GM21619 (cell line): ENCODE data around the gene ZFPM1.

ENCODE experiments used
- ATAC-seq: cut with Tn5 transposase; IDR thresholded peaks from one replicate; pipeline ENCODE4 v1.9.1; 2021; ENCODE audit not compliant: unreplicated experiment

ZFPM1 gene

DNA sequence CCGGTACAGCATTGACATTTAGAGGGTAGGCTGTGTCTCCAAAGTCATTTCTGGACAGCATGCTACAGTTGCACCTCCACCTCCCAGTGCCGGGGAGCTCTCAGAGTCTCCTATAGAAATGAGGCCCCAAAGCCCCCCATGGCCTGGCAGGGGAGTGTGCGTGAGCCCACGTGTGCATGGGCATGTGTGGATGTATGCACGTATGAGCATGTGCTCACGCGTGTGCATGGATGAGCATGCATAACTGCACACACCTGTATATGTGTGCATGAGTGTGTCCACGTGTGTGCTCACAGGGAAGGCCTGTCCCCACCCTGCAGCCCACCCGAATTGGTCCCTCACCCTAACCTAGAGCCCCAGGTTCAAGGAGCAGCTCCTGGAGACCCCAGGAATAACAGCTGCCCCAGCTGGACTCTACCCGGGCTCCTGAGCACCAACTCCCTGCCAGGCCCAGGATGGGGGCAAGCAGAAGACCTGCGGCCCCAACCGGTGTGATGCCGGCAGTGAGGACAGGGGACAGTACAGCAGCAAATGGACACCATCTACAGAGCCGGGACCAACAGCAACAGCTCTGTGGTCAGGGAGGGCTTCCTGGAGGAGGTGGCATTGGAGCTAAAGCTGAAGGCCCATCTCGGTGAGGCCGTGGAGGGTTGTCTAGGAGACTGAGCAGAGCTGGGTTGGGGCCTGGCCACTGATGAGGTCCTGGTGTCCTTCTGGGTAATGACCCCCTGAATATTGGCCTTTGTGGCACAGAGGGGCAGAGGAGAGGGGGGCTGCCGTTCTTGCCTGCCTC, 35.2 kb upstream of the ZFPM1 start:
- no peak for ATAC-seq

DNA sequence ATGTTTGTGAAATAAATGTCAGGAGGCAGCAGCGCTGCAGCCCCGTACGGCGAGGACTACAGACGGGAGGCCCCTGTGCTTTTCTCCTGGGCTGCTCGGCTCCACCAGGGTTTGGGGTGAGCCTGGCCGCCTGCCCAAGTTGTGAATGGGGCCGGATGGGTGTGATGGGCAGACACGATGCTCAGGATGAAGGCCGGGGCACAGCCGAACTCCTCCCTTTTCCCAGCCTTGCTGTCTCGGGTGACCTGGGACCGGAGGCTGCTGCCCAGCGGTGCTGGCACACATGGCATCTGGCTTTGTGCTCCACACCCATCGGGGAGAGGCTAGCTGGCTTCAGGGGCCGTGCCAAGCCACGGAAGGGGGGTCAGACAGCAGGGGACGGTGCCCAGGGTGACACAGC, 34.2 kb upstream of the ZFPM1 start:
- ATAC-seq = no peak

DNA sequence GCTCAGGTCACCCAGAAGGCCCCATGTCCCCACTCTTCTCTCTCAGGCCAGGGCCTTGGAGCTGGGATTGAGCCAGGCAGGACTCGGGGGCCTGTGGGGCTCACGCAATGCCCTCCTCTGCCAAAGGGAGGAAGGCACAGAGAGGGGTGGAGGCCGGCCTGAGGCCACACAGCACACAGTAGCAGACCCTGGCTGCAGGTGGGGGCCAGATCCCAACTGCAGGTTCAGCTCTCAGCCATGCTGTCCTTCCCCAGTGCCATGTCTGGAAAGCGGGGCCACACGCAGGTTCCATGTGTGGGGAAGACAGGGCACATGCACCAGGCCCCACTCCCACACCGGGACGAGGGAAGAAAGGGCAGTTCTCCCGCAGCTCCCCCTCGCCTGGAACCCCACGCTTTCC, 33.3 kb upstream of the ZFPM1 start:
- no peak for ATAC-seq

DNA sequence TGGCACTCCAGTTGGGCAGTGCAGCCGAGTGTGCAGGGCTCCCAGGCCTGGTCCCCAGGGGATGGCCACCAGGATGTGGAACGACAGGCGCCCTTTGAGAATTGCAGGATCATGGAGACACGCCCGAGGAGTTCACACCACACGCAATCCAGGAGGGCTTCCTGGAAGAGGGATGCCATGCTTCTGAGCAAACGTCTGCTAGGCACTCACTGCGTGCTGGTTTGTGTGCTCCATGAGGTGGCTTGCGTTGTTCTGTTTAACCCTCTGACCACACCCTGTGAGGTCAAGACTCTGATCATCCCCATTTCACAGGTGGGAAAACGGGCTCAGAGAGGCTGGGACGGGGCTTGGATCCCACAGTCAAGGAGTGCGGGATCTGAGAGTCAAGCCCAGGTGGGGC, 32.6 kb upstream of the ZFPM1 start:
- ATAC-seq = no peak

DNA sequence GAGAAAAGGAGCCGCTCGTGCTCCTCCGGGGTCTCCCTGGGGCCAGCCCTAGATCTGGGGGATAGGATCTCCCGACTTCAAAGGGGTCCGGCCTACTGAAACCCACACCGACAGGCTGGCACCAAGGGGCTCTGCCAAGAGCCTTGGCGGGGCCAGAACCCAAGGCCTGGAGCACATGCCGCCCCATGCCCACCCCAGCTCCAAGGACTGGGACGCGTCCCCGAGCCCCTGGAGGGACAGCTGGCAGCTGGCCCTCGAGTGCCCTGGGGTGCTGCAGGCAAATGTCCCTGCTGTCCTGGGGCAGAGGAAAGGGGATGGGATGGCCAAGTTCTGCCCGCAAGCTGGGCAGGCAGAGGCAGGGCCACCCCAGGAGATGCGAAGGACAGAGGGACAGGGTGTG, 31.8 kb upstream of the ZFPM1 start:
- no peak for ATAC-seq

DNA sequence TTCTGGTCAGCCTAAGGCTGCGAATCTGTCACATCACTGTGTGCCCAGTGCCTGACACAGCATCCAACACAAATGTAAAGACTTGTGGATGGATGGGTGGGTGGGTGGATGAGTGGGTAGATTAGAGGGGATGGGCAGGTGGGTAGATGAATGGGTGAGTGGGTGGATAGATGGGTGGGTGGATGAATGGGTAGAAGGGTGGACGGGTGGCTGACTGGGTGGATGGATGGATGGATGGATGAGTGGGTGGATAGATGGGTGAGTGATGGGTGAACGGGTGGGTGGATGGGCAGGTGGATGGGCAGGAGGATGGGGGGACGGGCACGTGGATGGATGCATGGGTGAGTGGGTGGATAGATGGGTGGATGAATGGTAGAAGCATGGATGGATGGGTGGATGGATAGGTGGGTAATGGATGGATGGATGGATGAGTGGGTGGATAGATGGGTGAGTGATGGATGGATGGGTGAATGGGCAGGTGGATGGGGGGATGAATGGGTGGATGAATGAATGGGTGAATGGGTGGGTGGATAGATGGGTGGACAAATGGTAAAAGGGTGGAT, 31.1 kb upstream of the ZFPM1 start:
- no peak for ATAC-seq

DNA sequence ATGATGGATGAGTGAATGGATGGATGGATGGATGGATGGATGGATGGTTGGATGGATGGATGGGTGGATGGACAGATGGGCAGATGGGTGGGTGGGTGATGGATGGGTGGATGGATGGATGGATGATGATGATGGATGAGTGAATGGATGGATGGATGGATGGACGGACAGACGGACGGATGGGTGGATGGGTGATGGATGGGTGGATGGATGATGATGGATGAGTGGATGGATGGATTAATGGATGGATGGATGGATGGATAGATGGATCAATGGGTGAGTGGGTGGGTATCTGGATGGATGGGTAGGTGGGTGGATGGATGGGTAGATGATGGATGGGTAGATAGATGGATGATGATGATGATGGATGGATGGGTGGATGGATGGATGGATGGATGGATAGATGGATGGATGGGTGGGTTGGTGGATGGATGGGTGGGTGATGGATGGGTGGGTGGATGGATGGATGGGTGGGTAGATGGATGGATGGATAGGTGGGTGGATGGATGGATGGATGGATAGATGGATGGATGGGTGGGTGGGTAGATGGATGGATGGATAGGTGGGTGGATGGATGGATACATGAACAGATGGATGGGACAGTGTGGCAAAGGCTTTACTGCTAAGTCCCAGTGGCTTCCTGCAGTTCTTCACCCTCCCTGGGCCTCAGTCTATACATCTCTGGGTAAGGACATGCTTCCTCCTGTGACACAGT, 30.2 kb upstream of the ZFPM1 start:
- ATAC-seq = no peak

DNA sequence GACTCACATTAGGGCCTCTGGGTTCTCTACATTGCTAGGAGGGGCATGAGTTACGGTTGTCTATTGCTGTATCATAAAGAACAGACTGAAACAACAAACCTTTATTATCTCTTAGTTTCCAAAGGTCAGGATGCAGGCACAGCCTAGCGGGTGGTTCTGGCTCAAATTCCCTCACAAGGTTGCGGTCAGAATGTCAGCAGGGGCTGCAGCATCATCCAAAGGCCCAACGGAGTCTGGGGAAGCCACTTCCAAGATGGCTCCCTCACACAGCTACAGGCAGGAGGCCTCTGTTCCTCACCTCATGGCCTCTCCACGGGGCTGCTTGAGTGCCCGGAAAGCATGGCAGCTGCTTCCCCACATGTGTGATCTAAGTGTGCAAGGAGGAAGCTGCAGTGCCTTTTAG, 29.6 kb upstream of the ZFPM1 start:
- ATAC-seq = no peak

DNA sequence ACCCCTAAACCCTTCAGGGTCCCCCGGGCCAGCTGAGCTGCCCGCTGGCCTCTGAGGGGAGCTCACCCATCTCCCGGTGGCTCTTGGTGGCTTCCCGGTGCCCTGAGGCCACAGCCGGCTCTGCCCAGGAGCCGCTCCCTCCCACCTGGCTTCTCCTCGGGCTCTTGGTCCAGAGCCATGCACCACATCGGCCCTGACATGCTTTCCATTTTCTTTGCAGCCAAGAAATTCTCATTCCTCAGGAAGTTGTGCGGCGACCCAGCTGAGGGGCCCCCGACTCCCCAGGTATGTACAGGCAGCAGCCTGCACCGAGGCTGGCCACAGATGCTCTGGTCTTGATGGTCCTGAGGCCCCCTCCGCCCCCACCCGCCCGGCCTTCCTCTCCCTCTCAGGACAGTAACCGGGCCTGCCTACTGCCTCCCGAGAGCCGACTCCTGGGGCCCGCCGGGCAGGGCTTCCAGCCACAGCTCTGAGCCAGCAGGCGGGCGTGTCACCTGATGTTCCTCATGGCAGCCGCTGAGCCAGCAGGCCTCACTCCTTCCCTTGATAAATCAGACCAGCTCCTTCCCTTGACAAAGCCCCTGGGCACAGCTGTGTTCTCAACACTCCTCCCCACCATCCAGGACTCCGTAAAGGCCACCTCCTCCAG, 28.4 kb upstream of the ZFPM1 start:
- no peak for ATAC-seq

DNA sequence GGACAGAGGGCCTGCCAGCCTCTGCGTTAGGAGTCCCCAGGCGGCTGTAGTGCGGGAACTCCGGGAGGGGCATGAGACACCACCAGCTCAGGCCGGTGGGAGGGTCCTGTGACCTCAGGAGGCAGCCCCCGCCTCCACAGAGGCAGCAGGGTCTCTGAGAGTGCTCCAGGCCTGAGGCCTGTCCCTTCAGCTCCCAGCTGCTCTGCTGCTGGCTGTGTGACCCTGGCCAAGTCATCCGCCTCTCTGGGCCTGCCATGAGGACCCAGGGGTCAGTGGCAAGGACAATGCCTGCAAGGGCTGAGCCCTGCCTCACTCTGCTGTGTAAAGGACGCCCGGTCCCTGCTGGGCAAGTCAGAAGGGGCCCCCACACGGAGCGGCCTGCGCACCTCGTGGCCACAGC, 27.1 kb upstream of the ZFPM1 start:
- no peak for ATAC-seq

DNA sequence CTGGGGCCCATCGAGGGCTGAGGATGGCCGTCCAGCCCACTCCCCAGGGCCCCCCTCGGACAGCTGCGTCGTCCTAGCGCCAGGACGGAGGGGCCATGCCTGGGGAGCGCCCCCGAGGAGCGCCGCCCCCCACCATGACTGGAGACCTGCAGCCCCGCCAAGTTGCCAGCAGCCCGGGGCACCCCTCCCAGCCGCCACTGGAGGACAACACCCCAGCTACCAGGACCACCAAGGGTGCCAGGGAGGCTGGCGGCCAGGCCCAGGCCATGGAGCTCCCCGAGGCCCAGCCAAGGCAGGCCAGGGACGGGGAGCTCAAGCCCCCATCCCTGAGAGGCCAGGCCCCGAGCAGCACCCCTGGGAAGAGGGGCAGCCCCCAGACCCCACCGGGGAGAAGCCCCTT, 25.7 kb upstream of the ZFPM1 start:
- no peak for ATAC-seq

DNA sequence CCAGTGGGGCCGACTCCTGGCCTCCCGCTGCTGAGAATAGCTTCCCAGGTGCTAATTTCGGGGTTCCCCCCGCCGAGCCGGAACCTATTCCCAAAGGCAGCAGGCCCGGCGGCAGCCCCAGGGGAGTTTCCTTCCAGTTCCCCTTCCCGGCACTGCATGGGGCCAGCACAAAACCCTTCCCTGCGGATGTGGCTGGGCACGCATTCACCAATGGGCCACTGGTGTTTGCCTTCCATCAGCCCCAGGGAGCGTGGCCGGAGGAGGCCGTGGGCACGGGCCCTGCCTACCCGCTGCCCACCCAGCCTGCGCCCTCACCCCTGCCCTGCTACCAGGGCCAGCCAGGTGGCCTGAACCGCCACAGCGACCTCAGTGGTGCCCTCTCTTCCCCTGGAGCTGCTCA, 24.9 kb upstream of the ZFPM1 start:
- no peak for ATAC-seq

DNA sequence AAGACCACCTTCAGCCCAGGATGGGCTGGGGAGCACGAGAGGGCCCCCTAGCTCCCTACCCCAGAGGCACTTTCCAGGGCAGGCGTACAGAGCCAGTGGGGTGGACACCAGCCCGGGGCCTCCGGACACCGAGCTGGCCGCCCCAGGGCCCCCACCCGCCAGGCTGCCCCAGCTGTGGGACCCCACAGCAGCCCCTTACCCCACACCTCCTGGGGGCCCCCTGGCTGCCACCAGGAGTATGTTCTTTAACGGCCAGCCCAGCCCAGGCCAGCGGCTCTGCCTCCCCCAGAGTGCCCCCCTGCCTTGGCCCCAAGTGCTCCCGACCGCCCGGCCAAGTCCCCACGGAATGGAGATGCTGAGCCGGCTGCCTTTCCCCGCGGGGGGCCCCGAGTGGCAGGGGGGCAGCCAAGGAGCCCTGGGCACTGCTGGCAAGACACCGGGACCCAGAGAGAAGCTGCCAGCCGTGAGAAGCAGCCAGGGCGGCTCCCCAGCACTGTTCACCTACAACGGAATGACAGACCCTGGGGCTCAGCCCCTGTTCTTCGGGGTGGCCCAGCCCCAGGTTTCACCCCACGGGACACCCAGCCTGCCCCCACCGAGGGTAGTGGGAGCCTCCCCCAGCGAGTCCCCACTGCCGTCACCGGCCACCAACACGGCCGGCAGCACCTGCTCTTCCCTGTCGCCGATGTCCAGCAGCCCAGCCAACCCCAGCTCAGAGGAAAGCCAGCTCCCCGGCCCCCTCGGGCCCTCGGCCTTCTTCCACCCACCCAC, 24.3 kb upstream of the ZFPM1 start:
- no peak for ATAC-seq

DNA sequence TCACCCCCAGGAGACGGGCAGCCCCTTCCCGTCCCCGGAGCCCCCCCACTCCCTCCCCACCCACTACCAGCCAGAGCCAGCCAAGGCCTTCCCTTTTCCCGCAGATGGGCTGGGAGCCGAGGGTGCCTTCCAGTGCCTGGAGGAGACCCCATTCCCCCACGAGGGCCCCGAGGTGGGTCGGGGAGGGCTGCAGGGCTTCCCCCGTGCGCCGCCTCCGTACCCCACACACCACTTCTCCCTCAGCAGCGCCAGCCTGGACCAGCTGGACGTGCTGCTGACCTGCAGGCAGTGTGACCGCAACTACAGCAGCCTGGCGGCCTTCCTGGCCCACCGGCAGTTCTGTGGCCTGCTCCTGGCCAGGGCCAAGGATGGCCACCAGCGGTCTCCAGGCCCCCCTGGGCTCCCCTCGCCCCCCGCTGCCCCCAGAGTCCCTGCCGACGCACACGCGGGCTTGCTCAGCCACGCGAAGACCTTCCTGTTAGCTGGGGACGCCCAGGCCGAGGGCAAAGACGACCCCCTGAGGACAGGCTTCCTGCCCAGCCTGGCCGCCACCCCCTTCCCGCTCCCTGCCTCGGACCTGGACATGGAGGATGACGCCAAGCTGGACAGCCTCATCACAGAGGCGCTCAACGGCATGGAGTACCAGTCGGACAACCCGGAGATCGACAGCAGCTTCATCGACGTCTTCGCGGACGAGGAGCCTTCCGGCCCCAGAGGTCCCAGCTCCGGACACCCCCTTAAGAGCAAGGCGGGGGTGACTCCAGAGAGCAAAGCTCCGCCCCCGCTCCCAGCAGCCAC, 23.5 kb upstream of the ZFPM1 start:
- ATAC-seq = no peak

DNA sequence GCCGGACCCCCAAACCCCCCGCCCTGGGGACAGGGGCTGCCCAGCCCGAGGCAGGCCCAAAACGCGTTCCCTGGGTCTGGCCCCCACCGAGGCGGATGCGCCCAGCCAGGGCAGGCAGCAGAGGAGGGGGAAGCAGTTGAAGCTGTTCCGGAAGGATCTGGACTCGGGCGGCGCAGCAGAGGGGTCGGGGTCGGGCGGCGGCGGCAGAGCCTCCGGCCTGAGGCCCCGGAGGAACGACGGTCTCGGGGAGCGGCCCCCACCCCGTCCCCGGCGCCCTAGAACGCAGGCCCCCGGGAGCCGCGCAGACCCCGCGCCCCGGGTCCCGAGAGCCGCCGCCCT, 22.9 kb upstream of the ZFPM1 start:
- no peak for ATAC-seq

DNA sequence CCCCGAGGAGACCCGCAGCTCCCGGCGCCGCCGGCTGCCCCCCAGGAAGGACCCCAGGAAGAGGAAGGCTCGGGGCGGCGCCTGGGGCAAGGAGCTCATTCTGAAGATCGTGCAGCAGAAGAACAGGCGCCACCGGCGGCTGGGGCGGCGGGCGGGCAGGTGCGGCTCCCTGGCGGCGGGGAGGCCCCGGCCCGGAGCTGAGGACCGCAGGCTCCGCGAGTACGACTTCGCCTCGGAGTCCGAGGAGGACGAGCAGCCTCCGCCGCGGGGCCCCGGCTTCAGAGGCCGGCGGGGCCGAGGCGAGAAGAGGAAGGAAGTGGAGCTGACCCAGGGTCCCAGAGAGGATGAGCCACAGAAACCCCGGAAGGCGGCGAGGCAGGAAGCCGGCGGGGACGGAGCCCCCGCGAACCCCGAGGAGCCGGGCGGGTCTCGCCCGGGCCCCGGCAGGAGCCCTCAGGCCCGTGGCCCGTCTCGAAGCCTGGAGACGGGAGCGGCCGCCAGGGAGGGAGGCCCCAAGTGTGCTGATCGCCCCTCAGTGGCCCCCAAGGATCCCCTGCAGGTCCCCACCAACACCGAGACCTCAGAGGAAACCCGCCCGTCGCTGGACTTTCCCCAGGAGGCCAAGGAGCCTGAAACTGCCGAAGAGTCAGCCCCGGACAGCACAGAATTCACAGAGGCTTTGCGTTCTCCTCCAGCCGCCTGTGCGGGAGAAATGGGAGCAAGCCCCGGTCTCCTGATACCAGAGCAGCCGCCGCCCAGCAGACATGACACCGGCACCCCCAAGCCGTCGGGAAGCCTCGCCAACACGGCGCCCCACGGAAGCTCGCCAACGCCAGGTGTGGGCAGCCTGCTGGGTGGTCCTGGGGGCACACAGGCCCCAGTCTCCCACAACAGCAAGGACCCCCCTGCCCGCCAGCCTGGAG, 22.3 kb upstream of the ZFPM1 start:
- ATAC-seq = no peak

DNA sequence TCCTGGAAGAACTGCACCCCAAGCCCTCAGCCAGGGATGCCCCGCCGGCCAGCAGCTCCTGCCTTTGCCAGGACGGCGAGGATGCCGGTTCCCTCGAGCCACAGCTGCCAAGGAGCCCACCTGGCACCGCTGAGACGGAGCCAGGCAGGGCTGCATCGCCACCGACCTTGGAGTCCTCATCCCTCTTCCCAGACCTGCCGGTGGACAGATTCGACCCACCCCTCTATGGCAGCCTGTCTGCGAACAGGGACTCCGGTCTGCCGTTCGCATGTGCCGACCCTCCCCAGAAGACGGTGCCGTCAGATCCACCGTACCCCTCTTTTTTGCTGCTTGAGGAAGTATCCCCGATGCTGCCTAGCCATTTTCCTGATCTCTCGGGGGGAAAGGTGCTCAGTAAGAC, 21.4 kb upstream of the ZFPM1 start:
- ATAC-seq = no peak

DNA sequence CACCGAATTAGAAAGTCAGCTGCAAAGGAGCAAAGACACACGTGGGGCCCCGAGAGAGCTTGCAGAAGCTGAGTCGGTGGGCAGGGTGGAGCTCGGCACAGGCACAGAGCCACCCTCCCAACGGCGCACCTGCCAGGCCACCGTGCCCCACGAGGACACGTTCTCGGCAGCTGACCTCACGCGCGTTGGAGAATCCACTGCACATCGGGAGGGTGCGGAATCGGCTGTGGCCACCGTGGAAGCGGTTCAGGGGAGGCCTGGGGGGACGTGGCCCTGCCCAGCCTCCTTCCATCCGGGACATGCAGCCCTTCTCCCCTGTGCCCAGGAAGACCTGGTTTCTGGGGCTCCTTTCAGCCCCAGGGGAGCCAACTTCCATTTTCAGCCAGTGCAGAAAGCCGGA, 20.9 kb upstream of the ZFPM1 start:
- ATAC-seq = no peak

DNA sequence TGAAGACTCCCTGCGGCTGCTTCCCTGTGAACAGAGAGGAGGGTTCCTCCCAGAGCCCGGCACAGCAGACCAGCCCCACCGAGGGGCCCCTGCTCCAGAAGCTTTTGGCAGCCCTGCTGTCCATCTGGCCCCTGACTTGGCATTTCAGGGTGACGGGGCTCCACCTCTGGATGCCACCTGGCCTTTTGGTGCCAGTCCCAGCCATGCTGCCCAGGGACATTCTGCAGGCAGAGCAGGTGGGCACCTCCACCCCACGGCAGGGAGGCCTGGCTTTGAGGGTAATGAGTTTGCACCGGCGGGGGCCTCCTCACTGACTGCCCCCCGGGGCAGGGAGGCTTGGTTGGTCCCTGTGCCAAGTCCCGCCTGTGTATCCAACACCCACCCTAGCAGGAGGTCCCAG, 20.3 kb upstream of the ZFPM1 start:
- ATAC-seq = no peak
